NCI-H2196 (cell line): ENCODE data around the gene UBE2E2.

Experiments used
- DNase-seq: peaks from one replicate; lab custom pipeline; 2025; ENCODE audit not compliant: unreplicated experiment; lab: John Stamatoyannopoulos, UW

UBE2E2 gene

GRCh38 chr3:23192816-23193215 lies 10.3 kb upstream of the UBE2E2 start:
- DNase-seq = no peak

- DNase-seq = no peak
Measured at GRCh38 chr3:23193831-23194230, 9.3 kb upstream of the UBE2E2 start.

- DNase-seq = no peak
Measured at GRCh38 chr3:23198801-23199200, 4.3 kb upstream of the UBE2E2 start.

- DNase-seq = no peak
Measured at GRCh38 chr3:23199649-23200048, 3.5 kb upstream of the UBE2E2 start.

GRCh38 chr3:23201154-23201838 lies 1.8 kb upstream of the UBE2E2 start:
- no peak for DNase-seq

- no peak for DNase-seq
Measured at GRCh38 chr3:23202203-23202920, 765 bp upstream of the UBE2E2 start.

- DNase-seq = no peak
Measured at GRCh38 chr3:23203708-23204330, 692 bp downstream of the UBE2E2 start.

- no peak for DNase-seq
Measured at GRCh38 chr3:23206366-23206765, 3.2 kb downstream of the UBE2E2 start.

GRCh38 chr3:23209103-23209502 lies 6.0 kb downstream of the UBE2E2 start:
- no peak for DNase-seq

GRCh38 chr3:23209747-23210487 lies 6.8 kb downstream of the UBE2E2 start:
- no peak for DNase-seq

GRCh38 chr3:23213813-23214212 lies 10.7 kb downstream of the UBE2E2 start:
- no peak for DNase-seq

- DNase-seq = no peak
Measured at GRCh38 chr3:23217872-23218554, 14.9 kb downstream of the UBE2E2 start.

- no peak for DNase-seq
Measured at GRCh38 chr3:23219117-23219516, 16.0 kb downstream of the UBE2E2 start.

- no peak for DNase-seq
Measured at GRCh38 chr3:23219552-23219951, 16.4 kb downstream of the UBE2E2 start.

GRCh38 chr3:23221136-23221535 lies 18.0 kb downstream of the UBE2E2 start:
- no peak for DNase-seq

- DNase-seq = no peak
Measured at GRCh38 chr3:23232016-23232415, 28.9 kb downstream of the UBE2E2 start.

GRCh38 chr3:23232854-23233253 lies 29.7 kb downstream of the UBE2E2 start:
- DNase-seq = no peak

- DNase-seq = no peak
Measured at GRCh38 chr3:23235264-23235663, 32.1 kb downstream of the UBE2E2 start.

- no peak for DNase-seq
Measured at GRCh38 chr3:23236890-23237289, 33.8 kb downstream of the UBE2E2 start.

- no peak for DNase-seq
Measured at GRCh38 chr3:23238156-23238555, 35.0 kb downstream of the UBE2E2 start.

GRCh38 chr3:23238578-23238977 lies 35.5 kb downstream of the UBE2E2 start:
- DNase-seq = no peak
